ENCODE measurements around the gene ZNF554.

DNA sequence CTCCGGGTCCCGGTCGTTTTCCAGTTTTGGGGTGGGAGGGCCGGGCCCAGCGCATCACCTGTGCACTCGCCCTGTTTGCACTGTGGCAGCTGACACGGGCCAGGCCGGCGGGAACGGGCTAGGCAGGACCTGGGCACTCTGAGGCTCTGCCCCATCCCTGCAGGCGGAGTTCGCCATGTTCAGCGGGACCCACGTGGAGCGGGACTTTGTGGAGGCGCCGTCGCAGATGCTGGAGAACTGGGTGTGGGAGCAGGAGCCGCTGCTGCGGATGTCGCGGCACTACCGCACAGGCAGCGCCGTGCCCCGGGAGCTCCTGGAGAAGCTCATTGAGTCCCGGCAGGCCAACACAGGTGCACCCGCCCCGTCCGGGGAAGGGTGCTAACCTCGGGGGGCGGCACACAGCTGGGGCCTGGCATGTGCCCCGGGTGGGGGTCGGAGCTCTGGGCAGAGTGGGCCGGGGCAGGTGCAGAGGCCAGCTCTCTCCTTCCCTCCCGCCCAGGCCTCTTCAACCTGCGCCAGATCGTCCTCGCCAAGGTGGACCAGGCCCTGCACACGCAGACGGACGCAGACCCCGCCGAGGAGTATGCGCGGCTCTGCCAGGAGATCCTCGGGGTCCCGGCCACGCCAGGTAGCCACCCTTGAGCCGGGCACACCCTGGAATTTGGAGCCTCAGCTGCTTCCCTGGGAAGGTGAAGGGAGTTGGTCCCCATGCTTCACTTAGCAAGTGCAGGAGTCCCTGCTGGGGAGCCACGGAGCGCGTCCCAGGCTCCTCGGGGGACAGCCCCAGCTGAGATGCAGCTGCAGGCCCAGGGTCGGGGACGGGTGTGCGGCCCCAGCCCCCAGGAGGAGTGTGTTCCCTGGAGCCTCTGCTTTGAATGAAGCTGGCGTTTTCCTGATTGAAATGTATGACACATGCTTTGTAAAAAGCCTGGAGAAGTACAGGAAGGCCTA is 9.3 kb upstream of the ZNF554 start:
- no peak for TF ChIP-seq CTCF (IDR thresholded peaks at IDR 0.05)
- no peak for TF ChIP-seq POLR2A (IDR thresholded peaks at IDR 0.05)

All from esophagus squamous epithelium (tissue), 4 donors.